K562 (cell line): ENCODE results near the gene POU2F1. TPM values are rescaled to one million over a fixed set of nuclear protein-coding genes. Genes with fewer than 3 reads are reported as not detected.

Experiments
- ATAC-seq: fragments of 200-7000 bp; cut with Tn5 transposase; 3 replicates; pipeline ENCODE4 v1.9.1; 2020; ENCODE audit warnings: moderate library complexity
- BruUV-seq: library from RNA; stranded (reverse); fragments of 400-500 nt; replicated peaks from 2 replicates; lab custom pipeline; 2021; lab: Mats Ljungman, UMichigan
- CTCF ChIA-PET: fragments of 300-600 bp; formaldehyde crosslinking; extraction: SDS; loops from one replicate; lab custom pipeline; 2021; ENCODE audit warnings: low intra/inter-chr PET ratio; lab: Yijun Ruan, JAX
- POLR2A ChIA-PET: fragments of 300-600, 350-650 bp; sonication (Branson Sonifier 250); formaldehyde crosslinking; extraction: SDS; loops from one replicate; lab custom pipeline; 2021; ENCODE audit warnings: antibody characterized with exemption, inconsistent platforms; lab: Yijun Ruan, JAX
- DNase-seq, 4 experiments: peaks; one replicate each; pipeline versions ENCODE4 v3.0.0 to v3.0.0-alpha.2; 2011 to 2018; ENCODE audit warnings: low spot score in 3 of 4, mixed read lengths in 3 of 4; ENCODE audit errors: extremely low read depth in 1 of 4
- FAIRE-seq: peaks from 2 replicates; lab custom pipeline; 2011; peaks lifted over from hg19 to GRCh38; lab: Jason Lieb, UNC
- H2AFZ ChIP-seq: 2 replicates; pipeline ENCODE4 v1.6.0; 2011; ENCODE audit warnings: low read depth, low read length, control low read depth, inconsistent platforms
- H3K27ac ChIP-seq: fragments of 200-600 bp; 3 replicates; pipeline ENCODE4 v1.8.0; 2011; ENCODE audit warnings: low read depth, mild to moderate bottlenecking, control low read depth, inconsistent platforms, low read length, moderate library complexity, mixed read lengths; ENCODE audit errors: extremely low read depth
- H3K27me3 ChIP-seq, 2 experiments: fragments of 300-600 bp in 1 of 2; 2 replicates in 1 of 2; 3 replicates in 1 of 2; pipeline versions ENCODE4 v1.6.0 to v1.8.0; 2011; ENCODE audit warnings: inconsistent platforms in 2 of 2, low read length in 2 of 2, mild to moderate bottlenecking in 1 of 2, mixed read lengths in 1 of 2, moderate library complexity in 1 of 2; ENCODE audit not compliant: control insufficient read depth in 2 of 2, insufficient read depth in 2 of 2
- H3K36me3 ChIP-seq: fragments of 300-600 bp; 3 replicates; pipeline ENCODE4 v1.8.0; 2011; ENCODE audit warnings: mild to moderate bottlenecking, low read length, inconsistent platforms; ENCODE audit not compliant: control insufficient read depth, insufficient read depth
- H3K4me1 ChIP-seq, 2 experiments: fragments of 200-600 bp in 1 of 2; replicated peaks in 1 of 2; 2 replicates in 1 of 2; 3 replicates in 1 of 2; pipeline versions ENCODE4 v1.5.1 to v1.8.0; 2011; ENCODE audit warnings: inconsistent platforms in 2 of 2, low read length in 2 of 2, mild to moderate bottlenecking in 1 of 2, mixed read lengths in 1 of 2, moderate library complexity in 1 of 2; ENCODE audit not compliant: control insufficient read depth in 2 of 2, insufficient read depth in 2 of 2
- H3K4me2 ChIP-seq: 2 replicates; pipeline ENCODE4 v1.6.1; 2011; ENCODE audit warnings: low read length, control low read depth, inconsistent platforms, mixed read lengths; ENCODE audit not compliant: insufficient read depth
- H3K4me3 ChIP-seq: fragments of 200-600 bp; sonication (generic), shearing (Covaris generic); 2 replicates; pipeline ENCODE4 v1.5.1; 2016; ENCODE audit warnings: control low read depth, inconsistent platforms
- H3K79me2 ChIP-seq: fragments of 200-600 bp; 3 replicates; pipeline ENCODE4 v1.8.0; 2011; ENCODE audit warnings: low read length, inconsistent platforms; ENCODE audit not compliant: control insufficient read depth, insufficient read depth
- H3K9ac ChIP-seq, 2 experiments: 2 replicates each; pipeline versions ENCODE4 v1.6.0 to v1.6.1; 2011; ENCODE audit warnings: low read depth in 2 of 2, low read length in 2 of 2, control low read depth in 1 of 2, inconsistent platforms in 1 of 2, mild to moderate bottlenecking in 1 of 2, mixed read lengths in 1 of 2; ENCODE audit not compliant: insufficient read depth in 1 of 2
- H3K9me1 ChIP-seq: one replicate; pipeline ENCODE4 v1.6.0; 2011; ENCODE audit warnings: inconsistent platforms, mild to moderate bottlenecking, low read length, moderate library complexity; ENCODE audit not compliant: control insufficient read depth, insufficient read depth
- H3K9me3 ChIP-seq: replicated peaks from 2 replicates; pipeline ENCODE4 v1.5.1; 2011; ENCODE audit warnings: low read depth, low read length, inconsistent platforms; ENCODE audit not compliant: control insufficient read depth, insufficient read depth
- H4K20me1 ChIP-seq: replicated peaks from 2 replicates; pipeline ENCODE4 v1.6.1; 2011; ENCODE audit warnings: low read length, inconsistent platforms, mixed read lengths; ENCODE audit not compliant: control insufficient read depth, insufficient read depth
- CBX2 ChIP-seq: fragments of 200-600 bp; sonication (generic); IDR thresholded peaks from one replicate; pipeline ENCODE4 v1.6.1; 2012; ENCODE audit warnings: mild to moderate bottlenecking, low read length, inconsistent platforms; ENCODE audit not compliant: insufficient read depth, poor library complexity, severe bottlenecking
- ESRRA ChIP-seq: fragments of 450-650 bp; IDR thresholded peaks from 2 replicates; pipeline ENCODE4 v1.6.1; 2014; ENCODE audit warnings: low read depth, mild to moderate bottlenecking, moderate library complexity, borderline replicate concordance
- NRF1 ChIP-seq, 2 experiments: fragments of 450-650 bp; IDR thresholded peaks in 1 of 2; conservative IDR thresholded peaks in 1 of 2; 2 replicates each; pipeline ENCODE4 v1.6.1; 2014; ENCODE audit warnings: mild to moderate bottlenecking in 2 of 2
- SOX6 ChIP-seq: fragments of 450-650 bp; IDR thresholded peaks from 2 replicates; pipeline ENCODE4 v1.6.1; 2014; ENCODE audit warnings: mild to moderate bottlenecking
- ZBTB8A ChIP-seq: fragments of 450-650 bp; IDR thresholded peaks from 2 replicates; pipeline ENCODE4 v1.6.1; 2018; ENCODE audit warnings: mild to moderate bottlenecking, moderate library complexity; ENCODE audit not compliant: partially characterized antibody
- ZFP36 ChIP-seq: fragments of 150-350 bp; IDR thresholded peaks from 2 replicates; pipeline ENCODE4 v1.6.1; 2018; ENCODE audit warnings: low read length, low read depth; ENCODE audit not compliant: partially characterized antibody
- WGBS: fragments of 100-300 bp; shearing (Covaris generic); methylation state at CpG from one replicate; pipeline ENCODE4 v1.1.6; 2016; ENCODE audit warnings: low coverage, mixed read lengths; ENCODE audit not compliant: insufficient coverage; ENCODE audit errors: missing lambda C conversion rate; 5-methylcytosine and 5-hydroxymethylcytosine counted together
- in situ Hi-C: fragments of 300-500 bp; cut with MboI; formaldehyde crosslinking; loops from 4 replicates; pipeline ENCODE4 v1.15.0; 2018; ENCODE audit warnings: inconsistent platforms, mixed read lengths
- intact Hi-C: fragments of 100-400 bp; cut with micrococcal nuclease; formaldehyde crosslinking; loops from 2 replicates; pipeline ENCODE4 v1.14.2; 2022
- polyA plus RNA-seq, 8 experiments: library from polyadenylated mRNA; depleted of rRNA in 4 of 8; stranded (reverse) in 5 of 8; unstranded in 3 of 8; fragments of >200 nt; fragmentation: Nextera tagmentation in 2 of 8; fragmentation: Illumina TruSeq in 1 of 8; extraction: Ambion mirVana in 2 of 8; extraction: Trizol in 1 of 8; gene quantifications; 2 replicates each; pipeline versions ENCODE4 v1.2.1 to v1.2.3, GENCODE V29; 2011 to 2014; ENCODE audit warnings: inconsistent platforms in 1 of 8, missing spikeins in 1 of 8
- total RNA-seq, 7 experiments: library from RNA; depleted of rRNA in 6 of 7; stranded (reverse); fragments of >200 nt in 6 of 7; fragmentation: Illumina TruSeq in 2 of 7; extraction: Trizol in 2 of 7; gene quantifications; 2 replicates each; pipeline versions ENCODE4 v1.2.1 to v1.2.3, GENCODE V29; 2011 to 2021; ENCODE audit warnings: low replicate concordance in 1 of 7

The POU2F1 gene
- total and polyA plus RNA-seq, 9 of the 15 experiments (the other 6 are each of a cell fraction or from before 2014, with no cell fraction given) = 2.6 to 22.3 (median 8.8) TPM

GRCh38 chr1:167453123-167453522 lies 232.4 kb downstream of the POU2F1 start:
- TF ChIP-seq ZBTB8A (no peak), ESRRA (0 out of 2 replicates have a peak, but pooled peaks have one; percentile 48), NRF1 (conservative IDR thresholded peaks at IDR 0.05 in 1 of 2, IDR thresholded peaks at IDR 0.05 in 1 of 2) (peak in 1 of 2 experiments; percentile 9; a peak in 1 of 4 replicates), SOX6 (no peak; the same call in 1 of the 2 replicates), ZFP36 (peak; percentile 17), CBX2 (peak; percentile 64)
- Histone ChIP-seq H4K20me1 (no peaks in the 10 kb centered on the region; the same call in 1 of the 2 replicates), H3K36me3 (no peaks in the 10 kb centered on the region), H3K27me3 (peaks cover 33 to 44% of the 10 kb centered on the region in 2 experiments), H3K9me1 (no peaks in the 10 kb centered on the region), H3K4me3 (no peak overlapping the region), H3K9me3 (no peaks in the 10 kb centered on the region), H3K4me2 (no peak overlapping the region), H2AFZ (no peak overlapping the region), H3K79me2 (no peaks in the 10 kb centered on the region), H3K9ac (no peak overlapping the region), H3K27ac (no peak overlapping the region), H3K4me1 (peaks cover 10 to 17% of the 10 kb centered on the region in 2 experiments)
- intact Hi-C loops (no loop called here), in situ Hi-C loops (no loop called here)
- FAIRE-seq = no peak
- BruUV-seq = no TSS peak
- CTCF ChIA-PET = no interaction called here
- no peak for DNase-seq
- 7% methylated on average over 6 of the region's 6 CpGs for WGBS
- POLR2A ChIA-PET = interaction anchor here (1.0 kb wide), 2 partner anchors 12 to 180 kb away, joined by 3 to 6 read pairs; no protein-coding TSS in a partner anchor
- ATAC-seq = no peak
